ENCODE results near the gene APOBEC2. TPM values are rescaled to one million over a fixed set of nuclear protein-coding genes. Genes with fewer than 3 reads are reported as not detected.

The APOBEC2 gene
- total RNA-seq, 1 experiment from 2014 or later: not detected

DNA sequence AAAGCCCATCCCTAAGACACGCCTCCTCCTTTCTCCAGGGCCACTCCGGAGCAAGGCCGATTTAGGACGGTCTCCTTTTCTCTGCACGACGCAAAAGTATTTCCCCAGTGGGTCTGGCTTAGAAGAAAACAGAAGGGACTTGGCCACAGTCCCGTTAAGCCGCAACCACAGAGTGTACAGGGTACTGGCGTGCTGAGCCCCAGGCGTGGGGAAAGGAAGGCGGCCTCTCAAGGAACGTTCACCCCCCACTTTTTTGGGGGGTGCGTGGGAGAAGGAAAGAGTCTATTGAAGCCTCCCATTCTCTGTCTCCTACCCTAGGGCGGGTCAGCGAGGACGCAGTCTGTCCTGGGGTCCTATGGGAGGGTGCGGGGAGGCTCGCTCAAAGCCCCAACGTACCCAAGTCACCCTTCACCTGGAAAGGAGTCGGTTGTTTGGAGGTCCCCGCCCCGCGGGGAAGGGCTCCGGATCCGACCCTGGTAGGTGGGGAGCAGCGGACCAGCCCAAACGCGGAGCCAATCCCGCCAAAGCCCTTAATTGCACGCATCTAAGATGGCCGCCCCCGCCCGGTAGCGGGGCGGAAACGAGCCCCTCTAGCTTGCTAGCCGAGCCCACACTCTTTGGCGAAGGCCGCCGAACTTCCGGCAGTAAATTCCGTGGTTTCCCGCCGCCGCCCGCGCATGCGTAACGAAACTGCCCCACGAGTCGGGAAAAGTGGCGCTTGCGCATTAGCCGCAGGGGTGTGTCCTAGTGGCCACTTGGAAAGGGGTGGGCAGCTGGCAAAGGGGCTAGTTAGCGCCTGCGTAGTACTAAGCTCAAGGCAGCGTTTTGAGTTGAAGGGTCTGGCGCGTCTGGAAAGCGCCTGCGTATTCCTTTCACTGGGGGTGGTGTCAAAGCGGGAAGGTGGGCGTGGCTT, 19.2 kb downstream of the APOBEC2 start, which contains the start of gene OARD1 (continued):
- TF ChIP-seq POLR2A (IDR thresholded peaks at IDR 0.05; ENCODE audit: borderline replicate concordance, extremely low read depth, insufficient read depth, insufficient read length) (peak; percentile 25), SP1 (IDR thresholded peaks at IDR 0.05; ENCODE audit: low read depth) (peak; percentile 14; the same call in 1 of the 2 replicates), YY1 (IDR thresholded peaks at IDR 0.05; ENCODE audit: extremely low read depth, insufficient replicate concordance, low read depth, low read length) (peak; percentile 97), SIN3A (IDR thresholded peaks at IDR 0.05; ENCODE audit: low read depth) (0 out of 2 replicates have a peak, but pooled peaks have one; percentile 11)
- TF ChIP-seq, protein P1, sequence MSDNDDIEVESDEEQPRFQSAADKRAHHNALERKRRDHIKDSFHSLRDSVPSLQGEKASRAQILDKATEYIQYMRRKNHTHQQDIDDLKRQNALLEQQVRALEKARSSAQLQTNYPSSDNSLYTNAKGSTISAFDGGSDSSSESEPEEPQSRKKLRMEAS (IDR thresholded peaks at IDR 0.05): no peak

DNA sequence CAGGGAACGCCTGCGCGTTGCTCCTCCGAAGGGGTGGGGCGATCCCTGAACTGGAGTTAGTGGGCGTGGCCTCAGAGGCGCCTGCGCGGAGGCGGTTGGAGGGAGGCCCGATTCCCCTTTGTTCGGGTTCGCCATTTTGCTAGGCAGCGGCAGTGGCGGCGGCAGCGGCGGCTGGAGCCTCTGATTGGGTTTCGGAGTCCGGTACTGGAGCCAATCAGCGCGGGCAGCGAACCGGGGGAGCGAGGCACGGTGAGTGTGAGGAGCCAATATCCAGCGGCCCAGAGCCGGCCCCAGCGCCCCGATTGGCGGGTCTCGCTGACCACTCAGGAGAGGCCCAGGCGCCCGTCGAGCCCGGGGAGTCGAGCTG, 19.8 kb downstream of the APOBEC2 start, which contains the start of gene NFYA:
TSS of gene NFYA (plus strand) at position 139 of the 367 bp plus-strand sequence. CDS start 6,116 bp downstream, outside the sequence.
- peaks cover 58% of the 10 kb centered on the region for H3K79me2 ChIP-seq (ENCODE audit: insufficient read depth, low read length)
- RAD21 ChIA-PET (ENCODE audit: low non-redundant PET in 1 of 2, low total read pairs in 2 of 2, uncharacterized antibody in 2 of 2, unreplicated experiment in 2 of 2): no interaction called here

More for the DNA sequence above, 19.8 kb downstream of the APOBEC2 start, which contains the start of gene NFYA:
- Histone ChIP-seq H3K27ac (ENCODE audit: low read depth, low read length) (peak within 1 kb of the TSS; percentile 98), H2AFZ (ENCODE audit: low read depth, low read length, poor library complexity, severe bottlenecking) (no peak within 1 kb of the TSS), H3K9ac (ENCODE audit: low read length) (peak within 1 kb of the TSS; percentile 94), H4K20me1 (ENCODE audit: insufficient read depth) (no peaks in the 10 kb centered on the region), H3K4me1 (ENCODE audit: control insufficient read depth in 1 of 2, insufficient read depth in 2 of 2, low read length in 2 of 2) (peaks cover 7 to 16% of the 10 kb centered on the region in 2 experiments; a peak in 3 of 4 replicates), H3K9me3 (ENCODE audit: control insufficient read depth in 1 of 2, insufficient read depth in 1 of 2, low read depth in 1 of 2, low read length in 2 of 2) (no peaks in the 10 kb centered on the region), H3K36me3 (ENCODE audit: control insufficient read depth in 1 of 2, insufficient read depth in 2 of 2, low read length in 2 of 2) (no peaks in the 10 kb centered on the region), H3K4me3 (replicated peaks in 1 of 2; ENCODE audit: low read depth in 1 of 2, low read length in 2 of 2) (peak within 1 kb of the TSS; percentile 67 to 77), H3K9me2 (ENCODE audit: insufficient read depth) (no peaks in the 10 kb centered on the region), H3K27me3 (ENCODE audit: insufficient read depth, low read length) (no peaks in the 10 kb centered on the region), H3K4me2 (ENCODE audit: low read length) (peak within 1 kb of the TSS; percentile 93)
- intact Hi-C loops (cut with micrococcal nuclease): no loop called here
- POLR2A ChIA-PET: interaction anchor here (0.7 to 1.0 kb wide), 3 partner anchors 17 to 253 kb away, joined by 3 to 4 read pairs (median 3); no protein-coding TSS in a partner anchor
- ATAC-seq: peak; percentile 80
- BruUV-seq (replicated peaks): no TSS peak
- DNase-seq (ENCODE audit: low read depth, low spot score): no peak
- TF ChIP-seq POLR2AphosphoS5 (IDR thresholded peaks at IDR 0.05; ENCODE audit: low read depth, low read length) (peak; percentile 85; the same call in 1 of the 2 replicates), YY1 (IDR thresholded peaks at IDR 0.05; ENCODE audit: extremely low read depth, insufficient replicate concordance, low read depth, low read length) (peak; percentile 89), CEBPB (IDR thresholded peaks at IDR 0.05; ENCODE audit: low read depth) (no peak), EZH2 (IDR thresholded peaks at IDR 0.05) (no peak), SP1 (IDR thresholded peaks at IDR 0.05; ENCODE audit: low read depth) (peak; percentile 79)
- CTCF ChIA-PET: interaction anchor here (0.8 to 2.8 kb wide), 5 partner anchors 33 to 246 kb away, joined by 3 to 9 read pairs (median 4); partner anchors contain the start of gene UNC5CL
